Right lung (tissue), 5 donors: ENCODE measurements around the gene PHLPP1. TPM values are rescaled to one million over a fixed set of nuclear protein-coding genes. Genes with fewer than 3 reads are reported as not detected.

Source experiments
- DNase-seq, 2 donors: peaks; one replicate each; pipeline ENCODE4 v3.0.0-alpha.2; 2013
- polyA plus RNA-seq, 5 donors: library from polyadenylated mRNA; unstranded; fragments of 120-200 nt; gene quantifications; one replicate each; pipeline versions ENCODE4 v1.2.1 to v1.2.3, GENCODE V29; 2013; ENCODE audit warnings: inconsistent platforms in 1 of 5, low replicate concordance in 1 of 5; ENCODE audit not compliant: insufficient read length in 5 of 5, insufficient read depth in 1 of 5

Gene PHLPP1
- polyA plus RNA-seq, 5 donors, result 6.5 to 10.0 (median 9.1) TPM

GRCh38 chr18:63003899-63004298, 288.6 kb downstream of the PHLPP1 start:
- DNase-seq, result no peak

GRCh38 chr18:63004466-63005089, 289.2 kb downstream of the PHLPP1 start:
- no peak for DNase-seq

- no peak for DNase-seq
Observed at GRCh38 chr18:63005306-63005705, 290.0 kb downstream of the PHLPP1 start.

- no peak for DNase-seq
Observed at GRCh38 chr18:63007231-63007630, 291.9 kb downstream of the PHLPP1 start.

GRCh38 chr18:63016270-63016669, 300.9 kb downstream of the PHLPP1 start:
- peak; percentile 42 to 60 for DNase-seq

GRCh38 chr18:63017076-63017475, 301.7 kb downstream of the PHLPP1 start:
- no peak for DNase-seq

- no peak for DNase-seq
Observed at GRCh38 chr18:63017977-63018376, 302.6 kb downstream of the PHLPP1 start.

GRCh38 chr18:63022429-63023022, 307.2 kb downstream of the PHLPP1 start:
- no peak for DNase-seq

- DNase-seq, result peak in 1 of 2 donors; percentile 5
Observed at GRCh38 chr18:63025251-63026090, 310.1 kb downstream of the PHLPP1 start.

GRCh38 chr18:63028380-63028779, 313.0 kb downstream of the PHLPP1 start:
- DNase-seq, result no peak

Other genes with a start within 250 kb of the PHLPP1 start
- gene ZCCHC2, start 192.5 kb upstream of the PHLPP1 start, polyA plus RNA-seq, result 10 to 100 TPM; 11.4 to 17.8 (median 17.5) TPM